Subcutaneous abdominal adipose tissue (tissue), 5 donors: ENCODE data around the gene PDZD8.

Experiments
- H3K27ac ChIP-seq: one replicate; pipeline ENCODE4 v1.7.0; 2013; ENCODE audit warnings: low read depth, mild to moderate bottlenecking, inconsistent platforms, low read length, moderate library complexity
- H3K27me3 ChIP-seq, 5 donors: one replicate each; pipeline ENCODE4 v1.7.0; 2013; ENCODE audit warnings: low read length in 5 of 5, inconsistent platforms in 1 of 5; ENCODE audit not compliant: control insufficient read depth in 5 of 5, insufficient read depth in 4 of 5
- H3K36me3 ChIP-seq, 5 donors: one replicate each; pipeline ENCODE4 v1.7.0; 2013; ENCODE audit warnings: low read length in 5 of 5; ENCODE audit not compliant: control insufficient read depth in 5 of 5, insufficient read depth in 5 of 5
- H3K4me1 ChIP-seq, 5 donors: one replicate each; pipeline ENCODE4 v1.7.0; 2013; ENCODE audit warnings: low read length in 5 of 5, mild to moderate bottlenecking in 3 of 5, moderate library complexity in 1 of 5; ENCODE audit not compliant: control insufficient read depth in 5 of 5, insufficient read depth in 5 of 5
- H3K4me3 ChIP-seq, 5 donors: one replicate each; pipeline ENCODE4 v1.7.0; 2013; ENCODE audit warnings: low read length in 5 of 5, low read depth in 1 of 5
- H3K9ac ChIP-seq, 5 donors: one replicate each; pipeline ENCODE4 v1.7.0; 2013; ENCODE audit warnings: low read length in 5 of 5, mild to moderate bottlenecking in 4 of 5, moderate library complexity in 3 of 5
- H3K9me3 ChIP-seq, 5 donors: one replicate each; pipeline ENCODE4 v1.7.0; 2013; ENCODE audit warnings: low read length in 5 of 5; ENCODE audit not compliant: control insufficient read depth in 5 of 5
- donor health status: healthy.
- donor health status: healthy.
- donor health status: healthy.
- donor health status: healthy.
- donor health status: healthy.

Gene PDZD8

GRCh38 chr10:117375360-117376178 is at the start of gene PDZD8:
PDZD8 (minus strand) TSS chr10:117375440; CDS start chr10:117375227, 213 bp downstream.
- H3K4me3 ChIP-seq: peak within 1 kb of the TSS; percentile 78 to 97 (median 87)
- peak within 1 kb of the TSS; percentile 72 for H3K27ac ChIP-seq
- H3K36me3 ChIP-seq: no peaks in the 10 kb centered on the region
- H3K9ac ChIP-seq: peak within 1 kb of the TSS; percentile 56 to 95 (median 86)
- H3K27me3 ChIP-seq: peaks cover 0 to 8% (median 3%) of the 10 kb centered on the region in 5 donors
- H3K4me1 ChIP-seq: peaks cover 5 to 43% (median 38%) of the 10 kb centered on the region in 5 donors
- H3K9me3 ChIP-seq: no peaks in the 10 kb centered on the region

DNA sequence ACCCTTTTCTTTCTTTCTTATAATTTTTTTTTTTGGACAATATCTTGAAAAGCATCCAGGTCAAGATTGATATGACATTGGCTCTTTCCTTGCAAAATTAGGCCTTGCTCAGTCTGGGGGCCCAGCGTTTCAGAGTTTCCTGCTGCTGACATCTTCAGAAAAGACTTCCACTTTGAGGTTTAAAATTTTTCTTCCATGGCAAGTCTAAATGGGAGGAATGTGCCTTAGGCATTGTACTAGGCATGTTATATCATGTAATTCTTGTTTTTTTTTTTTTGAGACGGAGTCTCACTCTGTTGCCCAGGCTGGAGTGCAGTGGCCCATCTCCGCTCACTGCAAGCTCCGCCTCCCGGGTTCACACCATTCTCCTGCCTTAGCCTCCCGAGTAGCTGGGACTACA is 48.9 kb upstream of the PDZD8 start:
- Histone ChIP-seq H3K4me1 (no peaks in the 10 kb centered on the region), H3K4me3 (no peak overlapping the region), H3K27me3 (peaks cover 0 to 10% (median 4%) of the 10 kb centered on the region in 5 donors), H3K9ac (no peak overlapping the region), H3K9me3 (peaks cover 0 to 3% (median 0%) of the 10 kb centered on the region in 5 donors), H3K36me3 (no peaks in the 10 kb centered on the region), H3K27ac (no peak overlapping the region)

GRCh38 chr10:117421985-117422384 is 46.7 kb upstream of the PDZD8 start:
- H3K9ac ChIP-seq: no peak overlapping the region
- H3K4me3 ChIP-seq: no peak overlapping the region
- peaks cover 0 to 10% (median 0%) of the 10 kb centered on the region in 5 donors for H3K27me3 ChIP-seq
- no peaks in the 10 kb centered on the region for H3K4me1 ChIP-seq
- H3K36me3 ChIP-seq: no peaks in the 10 kb centered on the region
- H3K9me3 ChIP-seq: peaks cover 0 to 3% (median 0%) of the 10 kb centered on the region in 5 donors
- H3K27ac ChIP-seq: no peak overlapping the region

GRCh38 chr10:117420768-117421167 is 45.5 kb upstream of the PDZD8 start:
- Histone ChIP-seq H3K36me3 (no peaks in the 10 kb centered on the region), H3K9me3 (peaks cover 0 to 3% (median 0%) of the 10 kb centered on the region in 5 donors), H3K9ac (no peak overlapping the region), H3K27ac (no peak overlapping the region), H3K4me1 (no peaks in the 10 kb centered on the region), H3K27me3 (peaks cover 0 to 10% (median 0%) of the 10 kb centered on the region in 5 donors), H3K4me3 (no peak overlapping the region)

- Histone ChIP-seq H3K36me3 (no peaks in the 10 kb centered on the region), H3K9ac (no peak overlapping the region), H3K4me1 (no peaks in the 10 kb centered on the region), H3K4me3 (no peak overlapping the region), H3K27me3 (peaks cover 0 to 7% (median 0%) of the 10 kb centered on the region in 5 donors), H3K27ac (no peak overlapping the region), H3K9me3 (peaks cover 0 to 3% (median 0%) of the 10 kb centered on the region in 5 donors)
Observed at GRCh38 chr10:117419921-117420320, 44.7 kb upstream of the PDZD8 start.

- no peaks in the 10 kb centered on the region for H3K36me3 ChIP-seq
- no peaks in the 10 kb centered on the region for H3K4me1 ChIP-seq
- peaks cover 0 to 3% (median 0%) of the 10 kb centered on the region in 5 donors for H3K9me3 ChIP-seq
- no peak overlapping the region for H3K4me3 ChIP-seq
- H3K9ac ChIP-seq: no peak overlapping the region
- no peak overlapping the region for H3K27ac ChIP-seq
- H3K27me3 ChIP-seq: peaks cover 0 to 4% (median 0%) of the 10 kb centered on the region in 5 donors
Observed at GRCh38 chr10:117419159-117419558, 43.9 kb upstream of the PDZD8 start.

DNA sequence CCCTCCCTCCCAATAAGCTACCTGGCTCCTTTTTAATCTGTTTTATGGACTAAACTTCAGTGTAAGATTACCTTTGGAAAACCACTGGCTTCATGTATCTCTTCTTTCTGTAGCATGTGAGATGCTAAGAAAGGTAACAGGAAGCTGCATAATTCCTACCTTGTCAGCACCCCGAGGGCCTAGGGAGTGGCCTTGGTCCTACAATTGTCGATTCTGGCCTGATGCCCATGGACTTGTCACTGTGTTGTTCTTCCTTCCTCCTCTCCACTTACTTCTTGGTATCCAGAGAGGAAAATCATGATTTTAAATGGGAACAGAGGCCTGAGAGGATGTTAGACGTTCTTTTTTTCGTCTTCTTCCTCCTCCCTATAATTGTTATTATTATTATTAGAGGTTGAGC is 42.9 kb upstream of the PDZD8 start:
- Histone ChIP-seq H3K9ac (no peak overlapping the region), H3K4me3 (no peak overlapping the region), H3K27ac (no peak overlapping the region), H3K27me3 (peaks cover 0 to 4% (median 0%) of the 10 kb centered on the region in 5 donors), H3K9me3 (peaks cover 0 to 3% (median 0%) of the 10 kb centered on the region in 5 donors), H3K36me3 (no peaks in the 10 kb centered on the region), H3K4me1 (no peaks in the 10 kb centered on the region)

DNA sequence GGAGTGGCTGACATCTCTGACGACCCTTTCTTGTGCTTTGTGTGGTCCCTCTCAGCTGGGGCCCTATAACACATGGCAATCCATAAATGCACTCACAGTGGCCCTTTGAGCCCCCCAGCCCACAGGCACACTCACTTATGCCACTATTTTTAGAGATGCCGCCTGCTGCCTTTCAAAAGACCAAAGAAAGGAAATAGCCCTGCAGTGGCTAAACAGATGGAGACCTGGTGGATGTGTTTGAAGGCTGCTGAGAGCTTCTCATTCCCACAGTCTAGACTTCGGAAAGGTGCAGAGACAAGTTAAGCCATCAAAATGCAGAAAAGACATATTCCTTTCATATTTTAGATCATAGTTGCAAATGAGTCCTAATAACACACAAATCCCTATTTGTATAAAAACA is 42.0 kb upstream of the PDZD8 start:
- H3K27ac ChIP-seq: no peak overlapping the region
- no peak overlapping the region for H3K4me3 ChIP-seq
- no peak overlapping the region for H3K9ac ChIP-seq
- H3K27me3 ChIP-seq: peaks cover 0 to 4% (median 0%) of the 10 kb centered on the region in 5 donors
- peaks cover 0 to 3% (median 0%) of the 10 kb centered on the region in 5 donors for H3K9me3 ChIP-seq
- H3K36me3 ChIP-seq: no peaks in the 10 kb centered on the region
- no peaks in the 10 kb centered on the region for H3K4me1 ChIP-seq

DNA sequence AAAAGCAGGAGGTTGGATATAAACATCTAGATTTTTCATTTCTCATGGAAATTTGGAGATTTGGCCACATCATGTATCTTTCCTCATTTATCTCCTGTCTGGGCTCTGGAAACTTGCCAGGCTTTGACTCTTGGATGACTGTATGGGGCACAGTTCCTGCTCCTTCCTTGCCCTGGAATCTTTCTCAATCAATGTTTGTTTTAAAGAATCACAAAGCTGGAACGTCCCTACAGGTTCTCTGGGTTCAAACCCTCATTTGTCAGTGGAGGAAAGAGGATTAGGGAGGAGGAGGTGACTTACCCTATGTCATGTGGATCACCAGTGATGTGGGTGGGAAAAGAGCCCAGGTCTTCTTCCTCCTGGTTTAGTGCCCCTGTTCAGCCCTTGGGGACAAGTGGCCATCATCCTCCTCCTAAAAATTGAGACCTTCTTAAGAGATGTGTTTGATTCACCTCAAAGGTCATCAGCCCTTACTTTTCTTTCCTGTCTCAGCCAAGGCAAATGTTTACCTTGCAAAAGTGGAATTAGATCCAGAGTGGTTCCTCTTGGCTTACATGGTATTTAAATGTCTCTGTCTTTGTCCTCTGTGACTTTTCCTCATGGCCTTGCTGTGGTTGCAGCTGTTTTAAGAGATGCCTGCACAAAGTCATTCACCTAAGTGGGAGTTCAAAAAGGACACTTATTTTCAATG is 38.8 kb upstream of the PDZD8 start:
- H3K4me1 ChIP-seq: no peaks in the 10 kb centered on the region
- H3K27ac ChIP-seq: no peak overlapping the region
- peaks cover 0 to 5% (median 3%) of the 10 kb centered on the region in 5 donors for H3K27me3 ChIP-seq
- H3K4me3 ChIP-seq: no peak overlapping the region
- H3K9me3 ChIP-seq: no peaks in the 10 kb centered on the region
- no peak overlapping the region for H3K9ac ChIP-seq
- H3K36me3 ChIP-seq: no peaks in the 10 kb centered on the region

DNA sequence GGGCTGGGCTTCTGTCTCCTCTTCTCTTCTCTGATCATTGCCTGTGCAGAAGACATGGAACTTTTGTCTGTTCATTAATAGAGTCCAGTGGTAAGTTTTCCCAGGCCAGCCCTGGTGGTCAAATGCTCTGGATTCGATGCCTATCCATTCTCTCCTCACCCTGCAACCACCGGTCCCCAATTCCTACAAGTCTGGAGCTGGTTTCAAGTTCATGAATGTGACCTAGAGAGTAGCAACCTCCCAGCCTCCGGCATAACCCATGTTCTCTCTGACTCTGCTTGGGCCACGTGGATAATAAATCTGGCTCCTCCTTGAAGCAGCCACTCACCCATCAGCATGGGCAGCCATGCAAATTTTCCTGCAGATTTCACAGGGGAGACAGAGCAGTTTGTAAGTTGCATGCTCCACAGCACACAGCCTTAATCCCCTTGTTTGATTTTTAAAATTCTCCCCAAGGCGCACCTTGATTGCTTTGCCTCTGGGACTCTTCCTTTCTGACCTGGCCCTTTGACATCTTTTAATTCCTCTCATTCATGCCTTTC is 37.3 kb upstream of the PDZD8 start:
- peaks cover 0 to 5% (median 3%) of the 10 kb centered on the region in 5 donors for H3K27me3 ChIP-seq
- H3K27ac ChIP-seq: no peak overlapping the region
- no peaks in the 10 kb centered on the region for H3K36me3 ChIP-seq
- H3K4me3 ChIP-seq: no peak overlapping the region
- no peaks in the 10 kb centered on the region for H3K4me1 ChIP-seq
- no peak overlapping the region for H3K9ac ChIP-seq
- no peaks in the 10 kb centered on the region for H3K9me3 ChIP-seq
